Measurements from ENCODE around the gene NGB. TPM values are rescaled to one million over a fixed set of nuclear protein-coding genes. Genes with fewer than 3 reads are reported as not detected.

NGB gene
- total and polyA plus RNA-seq, 2 donors (not counting 1 experiment from before 2014, with no cell fraction given), result not detected

GRCh38 chr14:77286576-77286975, 15.6 kb upstream of the NGB start:
- H3K9ac ChIP-seq (ENCODE audit: low read length), result no peak overlapping the region
- H3K36me3 ChIP-seq (replicated peaks in 1 of 2; ENCODE audit: control extremely low read depth in 1 of 2, control insufficient read depth in 1 of 2, extremely low read depth in 1 of 2, insufficient read depth in 2 of 2, low read length in 1 of 2), result peaks cover 0 to 18% of the 10 kb centered on the region in 2 experiments
- H3K4me2 ChIP-seq (replicated peaks; ENCODE audit: low read depth, low read length, poor library complexity, severe bottlenecking), result no peak overlapping the region
- Mint-ChIP-seq H3K27ac (no peak overlapping the region), H3K4me1 (no peaks in the 10 kb centered on the region), H3K4me3 (no peak overlapping the region), H3K9me3 (ENCODE audit: insufficient read depth) (no peaks in the 10 kb centered on the region), H3K27me3 (no peaks in the 10 kb centered on the region)
- no peak overlapping the region for H2AFZ ChIP-seq (ENCODE audit: insufficient read depth, low read depth, low read length, poor library complexity, severe bottlenecking)
- no peak for ATAC-seq (ENCODE audit: low read depth)
- H3K4me3 ChIP-seq (ENCODE audit: control extremely low read depth in 1 of 5, extremely low read depth in 1 of 5, insufficient read depth in 1 of 5, low read depth in 2 of 5, low read length in 4 of 5), result no peak overlapping the region
- H3K27ac ChIP-seq (ENCODE audit: low read length in 2 of 2), result no peak overlapping the region
- no peaks in the 10 kb centered on the region for H3K79me2 ChIP-seq (ENCODE audit: control insufficient read depth, insufficient read depth, low read length)
- intact Hi-C loops (cut with micrococcal nuclease), result no loop called here
- no peak for TF ChIP-seq EZH2 (IDR thresholded peaks at IDR 0.05; ENCODE audit: borderline replicate concordance, insufficient read depth, low read depth, low read length, poor library complexity, severe bottlenecking)
- TF ChIP-seq CTCF (IDR thresholded peaks at IDR 0.05), result no peak
- H3K27me3 ChIP-seq (replicated peaks in 1 of 4; ENCODE audit: control extremely low read depth in 1 of 4, control insufficient read depth in 3 of 4, insufficient read depth in 4 of 4, low read length in 3 of 4), result no peaks in the 10 kb centered on the region
- ChIA-PET POLR2A (no interaction called here), CTCF (no interaction called here)
- no peaks in the 10 kb centered on the region for H3K9me3 ChIP-seq (ENCODE audit: control extremely low read depth in 1 of 3, control insufficient read depth in 2 of 3, insufficient read depth in 1 of 3, low read length in 2 of 3)
- no peak for DNase-seq
- 100% methylated on average over 2 of the region's 5 CpGs for WGBS (ENCODE audit: insufficient coverage)
- no peaks in the 10 kb centered on the region for H4K20me1 ChIP-seq (ENCODE audit: control insufficient read depth, insufficient read depth, low read length, poor library complexity, severe bottlenecking)
- H3K4me1 ChIP-seq (ENCODE audit: control insufficient read depth in 2 of 2, insufficient read depth in 2 of 2, low read length in 2 of 2), result no peaks in the 10 kb centered on the region

- H4K20me1 ChIP-seq (ENCODE audit: control insufficient read depth, insufficient read depth, low read length, poor library complexity, severe bottlenecking), result no peaks in the 10 kb centered on the region
- CTCF ChIA-PET, result no interaction called here
Measured at GRCh38 chr14:77284466-77284865, 13.5 kb upstream of the NGB start.

More at GRCh38 chr14:77284466-77284865, 13.5 kb upstream of the NGB start:
- H3K9ac ChIP-seq (ENCODE audit: low read length), result no peak overlapping the region
- H2AFZ ChIP-seq (ENCODE audit: insufficient read depth, low read depth, low read length, poor library complexity, severe bottlenecking), result no peak overlapping the region
- 100% methylated on average over 5 of the region's 5 CpGs for WGBS (ENCODE audit: insufficient coverage)
- Mint-ChIP-seq H3K27ac (no peak overlapping the region), H3K4me3 (no peak overlapping the region), H3K27me3 (no peaks in the 10 kb centered on the region), H3K4me1 (no peaks in the 10 kb centered on the region), H3K9me3 (ENCODE audit: insufficient read depth) (no peaks in the 10 kb centered on the region)
- no peaks in the 10 kb centered on the region for H3K79me2 ChIP-seq (ENCODE audit: control insufficient read depth, insufficient read depth, low read length)
- H3K9me3 ChIP-seq (ENCODE audit: control extremely low read depth in 1 of 3, control insufficient read depth in 2 of 3, insufficient read depth in 1 of 3, low read length in 2 of 3), result no peaks in the 10 kb centered on the region
- TF ChIP-seq CTCF (IDR thresholded peaks at IDR 0.05) (no peak), EZH2 (IDR thresholded peaks at IDR 0.05; ENCODE audit: borderline replicate concordance, insufficient read depth, low read depth, low read length, poor library complexity, severe bottlenecking) (no peak)
- DNase-seq, result no peak
- no peaks in the 10 kb centered on the region for H3K4me1 ChIP-seq (ENCODE audit: control insufficient read depth in 2 of 2, insufficient read depth in 2 of 2, low read length in 2 of 2)
- no peak overlapping the region for H3K4me2 ChIP-seq (replicated peaks; ENCODE audit: low read depth, low read length, poor library complexity, severe bottlenecking)
- intact Hi-C loops (cut with micrococcal nuclease), result no loop called here
- POLR2A ChIA-PET, result no interaction called here
- H3K27me3 ChIP-seq (replicated peaks in 1 of 4; ENCODE audit: control extremely low read depth in 1 of 4, control insufficient read depth in 3 of 4, insufficient read depth in 4 of 4, low read length in 3 of 4), result no peaks in the 10 kb centered on the region
- peaks cover 0 to 20% of the 10 kb centered on the region in 2 experiments for H3K36me3 ChIP-seq (replicated peaks in 1 of 2; ENCODE audit: control extremely low read depth in 1 of 2, control insufficient read depth in 1 of 2, extremely low read depth in 1 of 2, insufficient read depth in 2 of 2, low read length in 1 of 2)
- no peak overlapping the region for H3K27ac ChIP-seq (ENCODE audit: low read length in 2 of 2)
- no peak for ATAC-seq (ENCODE audit: low read depth)
- no peak overlapping the region for H3K4me3 ChIP-seq (ENCODE audit: control extremely low read depth in 1 of 5, extremely low read depth in 1 of 5, insufficient read depth in 1 of 5, low read depth in 2 of 5, low read length in 4 of 5)

All from B cell (primary cell).